RWPE1 (cell line): ENCODE results near the gene SYNE1.

Source experiments
- CTCF ChIA-PET: fragments of 350-600 bp; sonication (Branson Sonifier 250); formaldehyde crosslinking; extraction: SDS; loops from one replicate; lab custom pipeline; 2021; lab: Yijun Ruan, JAX
- POLR2A ChIA-PET: fragments of 400-600 bp; formaldehyde crosslinking; extraction: SDS; loops from one replicate; lab custom pipeline; 2020; ENCODE audit warnings: antibody characterized with exemption; ENCODE audit not compliant: low non-redundant PET; lab: Yijun Ruan, JAX
- DNase-seq: peaks from one replicate; pipeline ENCODE4 v3.0.0; 2012; ENCODE audit warnings: low spot score
- H3K27ac ChIP-seq: fragments of 450-650 bp; 2 replicates; pipeline ENCODE4 v1.5.1; 2017
- TF ChIP-seq, protein P1 (sequence below): fragments of 450-650 bp; conservative IDR thresholded peaks from 2 replicates; pipeline ENCODE4 v1.5.1; 2017; ENCODE audit warnings: low read depth, mild to moderate bottlenecking

Gene SYNE1

DNA sequence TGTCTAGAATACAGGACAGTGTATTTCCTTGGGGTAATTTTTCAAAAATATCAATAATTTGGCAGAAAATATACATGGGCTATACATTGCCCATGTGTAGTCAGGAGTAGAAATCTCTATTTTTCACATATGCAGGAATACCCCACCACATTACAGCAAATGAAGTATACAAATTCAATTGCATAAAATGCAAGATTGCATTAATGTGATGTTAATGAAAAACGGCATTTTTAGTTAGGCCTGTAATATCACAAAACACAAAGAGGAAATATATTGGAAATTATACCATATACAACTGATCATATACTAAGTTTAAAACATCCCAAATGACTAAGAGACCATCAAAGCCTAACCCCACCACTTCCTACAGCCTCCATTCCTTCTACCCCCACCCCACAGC, 154.9 kb downstream of the SYNE1 start:
- POLR2A ChIA-PET: no interaction called here
- H3K27ac ChIP-seq: no peak overlapping the region
- TF ChIP-seq, protein P1, sequence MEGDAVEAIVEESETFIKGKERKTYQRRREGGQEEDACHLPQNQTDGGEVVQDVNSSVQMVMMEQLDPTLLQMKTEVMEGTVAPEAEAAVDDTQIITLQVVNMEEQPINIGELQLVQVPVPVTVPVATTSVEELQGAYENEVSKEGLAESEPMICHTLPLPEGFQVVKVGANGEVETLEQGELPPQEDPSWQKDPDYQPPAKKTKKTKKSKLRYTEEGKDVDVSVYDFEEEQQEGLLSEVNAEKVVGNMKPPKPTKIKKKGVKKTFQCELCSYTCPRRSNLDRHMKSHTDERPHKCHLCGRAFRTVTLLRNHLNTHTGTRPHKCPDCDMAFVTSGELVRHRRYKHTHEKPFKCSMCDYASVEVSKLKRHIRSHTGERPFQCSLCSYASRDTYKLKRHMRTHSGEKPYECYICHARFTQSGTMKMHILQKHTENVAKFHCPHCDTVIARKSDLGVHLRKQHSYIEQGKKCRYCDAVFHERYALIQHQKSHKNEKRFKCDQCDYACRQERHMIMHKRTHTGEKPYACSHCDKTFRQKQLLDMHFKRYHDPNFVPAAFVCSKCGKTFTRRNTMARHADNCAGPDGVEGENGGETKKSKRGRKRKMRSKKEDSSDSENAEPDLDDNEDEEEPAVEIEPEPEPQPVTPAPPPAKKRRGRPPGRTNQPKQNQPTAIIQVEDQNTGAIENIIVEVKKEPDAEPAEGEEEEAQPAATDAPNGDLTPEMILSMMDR: no peak
- DNase-seq: no peak
- CTCF ChIA-PET: no interaction called here

DNA sequence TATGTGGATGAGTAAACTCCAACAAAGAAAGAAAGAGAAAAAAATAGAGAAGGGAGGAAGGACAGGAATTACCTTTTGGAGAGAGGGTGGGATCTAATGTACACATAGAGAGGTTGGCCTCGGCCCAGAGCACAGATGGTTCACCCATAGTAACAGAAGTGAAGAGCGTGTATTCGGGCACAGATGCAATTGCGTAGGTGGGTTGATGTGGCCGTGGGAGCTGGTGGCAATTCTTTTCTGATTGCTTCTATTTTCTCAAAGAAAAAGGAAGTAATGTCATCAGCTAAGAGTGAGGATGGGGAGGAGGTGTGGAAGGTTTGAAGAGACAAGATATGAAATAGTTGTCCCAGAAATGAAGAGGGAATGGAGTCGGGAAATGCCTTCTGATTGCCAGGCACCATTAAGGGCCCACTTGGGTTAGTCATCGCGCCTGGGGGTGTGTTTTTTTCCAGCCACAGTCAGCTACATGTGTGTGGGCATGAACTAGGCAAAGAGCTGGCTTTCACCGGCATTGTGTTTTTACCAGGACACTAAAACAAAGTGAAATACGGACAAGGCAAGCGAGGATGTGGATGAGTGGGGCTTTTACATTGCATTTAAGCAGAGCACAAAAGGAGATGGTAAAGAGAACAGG, 158.7 kb downstream of the SYNE1 start:
- no peak for DNase-seq
- CTCF ChIA-PET: interaction anchor here (0.6 kb wide), 1 partner anchor 32 kb away, joined by 4 read pairs; no protein-coding TSS in a partner anchor
- TF ChIP-seq, protein P1: no peak
- no peak overlapping the region for H3K27ac ChIP-seq
- POLR2A ChIA-PET: no interaction called here

DNA sequence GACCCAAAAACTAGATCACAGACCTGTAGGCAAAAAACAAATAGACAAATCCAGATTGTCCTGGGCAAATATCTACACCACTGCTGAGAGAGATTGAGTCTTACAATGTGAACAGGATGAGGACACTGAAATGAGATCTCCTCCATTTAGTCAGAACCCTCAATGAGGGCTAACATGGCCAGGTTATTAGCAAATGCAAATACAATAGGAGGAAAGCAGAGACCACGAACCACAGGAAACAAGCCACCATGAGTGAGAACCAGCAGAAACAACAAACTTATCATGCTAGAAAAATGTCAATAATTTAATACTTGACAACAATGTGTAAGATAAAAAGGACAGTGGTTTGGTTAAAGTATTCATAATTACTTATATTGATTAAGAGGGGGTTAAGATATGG, 162.8 kb downstream of the SYNE1 start:
- TF ChIP-seq, protein P1: no peak
- H3K27ac ChIP-seq: no peak overlapping the region
- no peak for DNase-seq
- ChIA-PET CTCF (no interaction called here), POLR2A (no interaction called here)

DNA sequence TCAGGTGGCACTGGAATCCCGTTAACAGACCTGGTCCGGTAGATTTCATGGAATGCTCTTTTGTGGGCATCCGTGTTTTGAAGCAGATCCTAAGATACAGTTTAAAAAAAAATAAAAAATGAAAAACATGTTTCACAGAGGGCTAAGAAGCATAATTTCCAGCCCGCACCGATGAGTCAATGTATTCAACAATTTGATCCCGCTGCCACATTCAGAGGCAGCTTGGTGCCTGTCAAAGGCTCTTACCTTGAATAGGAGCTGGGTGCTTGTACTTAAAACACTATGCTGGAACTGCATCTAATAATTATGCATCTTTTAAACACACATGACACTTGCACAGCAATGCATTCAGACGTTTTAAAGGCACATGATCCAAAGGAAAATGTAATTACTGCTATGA, 164.8 kb downstream of the SYNE1 start:
- POLR2A ChIA-PET: no interaction called here
- TF ChIP-seq, protein P1: no peak
- no peak overlapping the region for H3K27ac ChIP-seq
- CTCF ChIA-PET: no interaction called here
- no peak for DNase-seq

DNA sequence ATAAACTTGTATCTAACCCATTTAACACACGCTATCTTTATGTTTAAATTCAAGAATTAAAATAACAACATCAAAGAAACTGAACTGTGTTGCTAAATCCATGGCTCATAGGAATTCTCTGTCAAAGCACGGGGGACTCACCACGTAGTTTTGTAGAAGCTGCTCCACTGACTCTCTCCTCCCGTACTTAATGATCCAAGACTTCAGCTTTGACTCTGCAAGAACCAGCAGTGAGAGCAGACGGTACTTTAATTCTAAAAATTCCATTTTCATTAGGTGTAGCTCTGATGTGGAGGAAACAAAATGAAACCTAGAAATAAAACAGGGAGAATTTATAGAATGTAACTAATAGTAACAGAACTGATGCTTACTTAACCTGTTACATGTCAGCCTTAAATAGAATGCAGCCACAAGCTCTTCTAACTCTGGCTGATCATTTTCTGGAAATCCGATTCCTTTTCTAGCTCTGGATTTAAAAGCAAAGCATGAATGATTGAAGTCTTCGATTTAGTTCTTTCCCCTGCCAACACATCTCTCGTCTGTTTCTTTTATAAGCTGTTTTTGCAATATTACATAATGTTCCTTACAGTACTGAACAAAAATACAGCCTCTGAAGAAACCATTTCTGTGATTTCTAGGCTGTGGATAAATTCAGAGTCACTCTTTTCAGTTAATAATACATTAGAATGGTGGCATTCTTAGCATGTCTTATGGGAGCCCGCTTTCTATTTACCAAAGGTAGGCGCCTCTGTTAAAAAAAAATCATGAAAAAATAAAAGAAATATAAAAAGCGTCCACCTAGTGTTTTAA, 165.5 kb downstream of the SYNE1 start:
- TF ChIP-seq, protein P1: no peak
- POLR2A ChIA-PET: no interaction called here
- no peak for DNase-seq
- H3K27ac ChIP-seq: no peak overlapping the region
- CTCF ChIA-PET: interaction anchor here (0.6 to 0.7 kb wide), 2 partner anchors 12 to 14 kb away, joined by 3 to 4 read pairs; no protein-coding TSS in a partner anchor

DNA sequence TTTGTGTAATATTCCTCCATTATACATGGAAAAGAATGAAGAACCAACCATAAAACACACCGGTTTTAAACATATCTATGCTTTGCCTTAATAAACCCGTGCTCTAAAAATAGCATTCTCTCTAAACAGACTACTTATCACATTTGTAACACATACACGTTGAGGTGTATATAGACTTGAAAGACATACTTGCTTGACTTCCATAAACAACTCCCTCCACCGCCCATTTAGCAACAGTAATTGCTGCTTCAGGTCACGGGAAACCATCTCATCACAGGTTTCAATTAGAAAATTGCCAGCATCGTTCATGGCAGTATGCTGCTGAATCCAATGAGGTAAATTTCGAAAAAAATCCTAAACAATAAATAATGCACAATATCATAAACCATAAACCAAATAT, 174.0 kb downstream of the SYNE1 start:
- CTCF ChIA-PET: no interaction called here
- no peak overlapping the region for H3K27ac ChIP-seq
- DNase-seq: no peak
- POLR2A ChIA-PET: no interaction called here
- TF ChIP-seq, protein P1: no peak
